Neural progenitor cell (in vitro differentiated cells): ENCODE measurements around the gene SULT1A1. TPM values are rescaled to one million over a fixed set of nuclear protein-coding genes. Genes with fewer than 3 reads are reported as not detected.
"Not testable (repeated sequence)": the region's sequence is repeated elsewhere in the genome, so short reads cannot be mapped to it uniquely, and the experiment has no call there.

Experiments
- DNase-seq: peaks from one replicate; pipeline ENCODE4 v3.0.0-alpha.2; 2016; ENCODE audit warnings: low spot score
- H2AFZ ChIP-seq: fragments of 200-600 bp; sonication (generic); replicated peaks from 2 replicates; pipeline ENCODE4 v1.6.1; 2016; ENCODE audit warnings: antibody characterized with exemption
- H3F3A ChIP-seq: fragments of 200-600 bp; sonication (generic); 2 replicates; pipeline ENCODE4 v1.6.1; 2016; ENCODE audit warnings: antibody characterized with exemption, low read depth
- H3K27ac ChIP-seq: fragments of 200-600 bp; sonication (generic); 2 replicates; pipeline ENCODE4 v1.5.1; 2016; ENCODE audit warnings: mild to moderate bottlenecking
- H3K27me3 ChIP-seq: fragments of 200-600 bp; sonication (generic); 2 replicates; pipeline ENCODE4 v1.6.1; 2016; ENCODE audit warnings: mild to moderate bottlenecking, moderate library complexity
- H3K36me3 ChIP-seq: fragments of 200-600 bp; sonication (generic); 2 replicates; pipeline ENCODE4 v1.5.1; 2016
- H3K4me1 ChIP-seq: fragments of 200-600 bp; sonication (generic); 2 replicates; pipeline ENCODE4 v1.6.1; 2016; ENCODE audit warnings: mixed run types
- H3K4me2 ChIP-seq: fragments of 200-600 bp; sonication (generic); 2 replicates; pipeline ENCODE4 v1.6.1; 2016
- H3K4me3 ChIP-seq: fragments of 200-600 bp; sonication (generic); 2 replicates; pipeline ENCODE4 v1.5.1; 2016
- H3K79me2 ChIP-seq: fragments of 200-600 bp; sonication (generic); 2 replicates; pipeline ENCODE4 v1.6.1; 2016; ENCODE audit warnings: low read depth
- H3K9ac ChIP-seq: fragments of 200-600 bp; sonication (generic); 2 replicates; pipeline ENCODE4 v1.6.1; 2016
- H3K9me3 ChIP-seq: fragments of 200-600 bp; sonication (generic); 2 replicates; pipeline ENCODE4 v1.5.1; 2016; ENCODE audit warnings: low read depth
- H4K20me1 ChIP-seq: fragments of 200-600 bp; sonication (generic); 2 replicates; pipeline ENCODE4 v1.6.1; 2016; ENCODE audit warnings: low read depth
- H3K27ac Mint-ChIP-seq: 3 replicates; pipeline ENCODE4 v1.8.0; 2021; ENCODE audit warnings: mixed read lengths
- H3K27me3 Mint-ChIP-seq: 2 replicates; pipeline ENCODE4 v1.8.0; 2022; ENCODE audit warnings: low read depth, mild to moderate bottlenecking, inconsistent platforms, moderate library complexity, mixed read lengths; ENCODE audit not compliant: insufficient read depth
- H3K36me3 Mint-ChIP-seq: 3 replicates; pipeline ENCODE4 v1.8.0; 2021; ENCODE audit warnings: mixed read lengths
- H3K4me1 Mint-ChIP-seq: 3 replicates; pipeline ENCODE4 v1.8.0; 2021; ENCODE audit warnings: mixed read lengths
- H3K4me3 Mint-ChIP-seq: 3 replicates; pipeline ENCODE4 v1.8.0; 2021; ENCODE audit warnings: mild to moderate bottlenecking, moderate library complexity, mixed read lengths
- H3K9me3 Mint-ChIP-seq: 3 replicates; pipeline ENCODE4 v1.8.0; 2020; ENCODE audit warnings: mixed read lengths
- EZH2 ChIP-seq: fragments of 200-600 bp; sonication (generic); IDR thresholded peaks from 2 replicates; pipeline ENCODE4 v1.6.1; 2017; ENCODE audit warnings: antibody characterized with exemption, mild to moderate bottlenecking, moderate library complexity
- EZH2phosphoT487 ChIP-seq: fragments of 200-600 bp; sonication (generic); IDR thresholded peaks from 2 replicates; pipeline ENCODE4 v1.6.1; 2017; ENCODE audit warnings: antibody characterized with exemption
- total RNA-seq: library from RNA; depleted of rRNA; stranded (reverse); fragments of >200 nt; gene quantifications from 2 replicates; pipeline ENCODE4 v1.2.3, GENCODE V29; 2015; ENCODE audit warnings: low replicate concordance
- TF ChIP-seq, protein P1 (sequence below): fragments of 200-600 bp; sonication (generic); IDR thresholded peaks from 2 replicates; pipeline ENCODE4 v1.5.1; 2017; ENCODE audit warnings: antibody characterized with exemption, mild to moderate bottlenecking

SULT1A1 gene
- total RNA-seq, 1 donor from 2014 or later: 4.2 TPM

DNA sequence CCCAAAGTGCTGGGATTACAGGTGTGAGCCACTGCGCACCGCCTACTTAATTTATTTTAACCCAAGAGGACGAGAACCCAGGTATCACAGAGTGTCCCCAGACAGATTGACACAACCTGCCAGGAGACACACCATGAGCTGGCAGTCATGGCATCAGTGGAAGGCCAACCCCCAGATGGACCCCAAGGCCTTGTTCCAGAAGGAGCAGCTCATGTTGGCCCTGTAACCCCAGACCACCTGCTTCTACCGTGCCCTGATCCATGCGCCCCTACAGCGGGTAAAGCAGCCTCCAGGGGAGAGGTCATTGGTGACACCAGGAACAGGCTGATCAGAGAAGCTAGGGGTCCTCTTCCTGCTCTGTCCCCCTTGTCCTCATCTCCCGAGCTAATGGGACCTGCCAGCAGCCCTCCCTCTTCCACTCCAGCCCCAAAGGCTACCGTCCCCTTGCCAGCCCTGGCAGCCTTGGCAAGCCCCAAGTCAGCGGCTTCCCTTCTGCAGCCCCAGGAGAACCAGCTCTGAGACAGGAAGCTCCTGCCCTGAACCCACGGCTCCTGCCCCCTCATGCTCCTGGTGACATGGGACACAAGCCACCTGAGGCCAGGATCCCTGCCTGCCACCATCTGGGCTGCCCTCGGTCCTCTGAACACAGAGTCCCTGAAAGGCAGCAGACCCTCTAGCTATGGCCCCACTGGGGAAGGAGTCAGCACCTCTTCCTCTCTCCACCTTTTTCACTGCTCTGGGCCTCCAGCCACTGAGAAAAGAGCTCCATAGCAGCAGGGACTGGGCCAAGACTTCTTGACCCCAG, 6.3 kb downstream of the SULT1A1 start:
- H3K4me3 Mint-ChIP-seq: no peak overlapping the region
- no peaks in the 10 kb centered on the region for H3F3A ChIP-seq
- no peak overlapping the region for H2AFZ ChIP-seq
- H3K27ac ChIP-seq: no peak overlapping the region
- H3K9ac ChIP-seq: no peak overlapping the region
- peaks cover 5% of the 10 kb centered on the region for H3K27me3 Mint-ChIP-seq
- no peaks in the 10 kb centered on the region for H3K79me2 ChIP-seq
- H3K9me3 Mint-ChIP-seq: no peaks in the 10 kb centered on the region
- no peak for TF ChIP-seq EZH2
- TF ChIP-seq, protein P1, sequence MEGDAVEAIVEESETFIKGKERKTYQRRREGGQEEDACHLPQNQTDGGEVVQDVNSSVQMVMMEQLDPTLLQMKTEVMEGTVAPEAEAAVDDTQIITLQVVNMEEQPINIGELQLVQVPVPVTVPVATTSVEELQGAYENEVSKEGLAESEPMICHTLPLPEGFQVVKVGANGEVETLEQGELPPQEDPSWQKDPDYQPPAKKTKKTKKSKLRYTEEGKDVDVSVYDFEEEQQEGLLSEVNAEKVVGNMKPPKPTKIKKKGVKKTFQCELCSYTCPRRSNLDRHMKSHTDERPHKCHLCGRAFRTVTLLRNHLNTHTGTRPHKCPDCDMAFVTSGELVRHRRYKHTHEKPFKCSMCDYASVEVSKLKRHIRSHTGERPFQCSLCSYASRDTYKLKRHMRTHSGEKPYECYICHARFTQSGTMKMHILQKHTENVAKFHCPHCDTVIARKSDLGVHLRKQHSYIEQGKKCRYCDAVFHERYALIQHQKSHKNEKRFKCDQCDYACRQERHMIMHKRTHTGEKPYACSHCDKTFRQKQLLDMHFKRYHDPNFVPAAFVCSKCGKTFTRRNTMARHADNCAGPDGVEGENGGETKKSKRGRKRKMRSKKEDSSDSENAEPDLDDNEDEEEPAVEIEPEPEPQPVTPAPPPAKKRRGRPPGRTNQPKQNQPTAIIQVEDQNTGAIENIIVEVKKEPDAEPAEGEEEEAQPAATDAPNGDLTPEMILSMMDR: no peak
- no peak for TF ChIP-seq EZH2phosphoT487
- no peaks in the 10 kb centered on the region for H4K20me1 ChIP-seq
- no peak overlapping the region for H3K4me3 ChIP-seq
- no peaks in the 10 kb centered on the region for H3K4me1 ChIP-seq
- H3K27ac Mint-ChIP-seq: no peak overlapping the region
- no peak overlapping the region for H3K4me2 ChIP-seq
- H3K36me3 Mint-ChIP-seq: no peaks in the 10 kb centered on the region
- H3K4me1 Mint-ChIP-seq: no peaks in the 10 kb centered on the region
- no peaks in the 10 kb centered on the region for H3K9me3 ChIP-seq
- H3K27me3 ChIP-seq: peaks cover 4% of the 10 kb centered on the region
- DNase-seq: no peak
- no peaks in the 10 kb centered on the region for H3K36me3 ChIP-seq

DNA sequence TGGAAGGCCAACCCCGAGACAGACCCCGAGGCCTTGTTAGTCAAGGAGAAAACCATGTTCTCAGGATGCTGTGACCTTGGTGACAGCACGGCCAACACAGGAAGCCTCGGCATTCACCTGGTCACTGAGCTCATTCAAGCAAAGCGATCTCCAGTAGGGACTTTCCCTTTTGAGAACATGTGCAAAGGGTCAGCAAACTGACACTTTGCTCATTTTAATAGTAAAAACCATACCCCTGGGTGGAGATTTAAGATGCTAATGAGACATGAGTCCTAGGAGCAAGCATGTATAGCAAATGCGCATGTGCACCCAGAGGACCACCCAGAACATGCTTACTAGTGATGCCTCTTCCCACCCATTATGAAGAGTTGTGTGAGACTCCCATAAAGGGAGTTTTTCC, 7.3 kb downstream of the SULT1A1 start:
- peaks cover 7% of the 10 kb centered on the region for H3K4me1 Mint-ChIP-seq

DNA sequence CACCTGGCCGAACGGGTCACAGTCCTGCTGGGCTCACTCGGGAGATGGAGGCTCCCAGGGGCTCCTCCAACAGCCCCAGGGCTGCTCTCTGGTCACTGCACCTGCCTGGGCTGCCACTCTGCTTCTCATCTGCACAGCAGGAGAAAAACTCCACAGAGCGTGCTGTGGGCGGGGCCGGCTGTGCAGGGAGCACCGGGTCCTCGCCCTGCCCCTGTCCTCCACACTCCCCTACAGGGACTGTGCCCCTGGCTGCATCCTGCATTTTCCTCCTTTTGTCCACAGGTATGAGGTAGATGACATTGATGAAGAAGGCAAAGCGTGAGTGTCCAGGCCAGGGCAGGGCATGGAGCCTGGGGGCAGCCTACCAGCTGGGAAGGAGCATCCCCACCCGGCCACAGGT, 7.8 kb downstream of the SULT1A1 start:
- H3K27ac Mint-ChIP-seq, H3K9me3 ChIP-seq, H3K36me3 ChIP-seq, H3K4me3 ChIP-seq, H3K4me1 ChIP-seq, H2AFZ ChIP-seq, H3K9ac ChIP-seq, H3K4me3 Mint-ChIP-seq, H3K36me3 Mint-ChIP-seq, H3K9me3 Mint-ChIP-seq, H3K4me2 ChIP-seq, H3K27me3 ChIP-seq, H3F3A ChIP-seq, H4K20me1 ChIP-seq, H3K27ac ChIP-seq, DNase-seq, H3K79me2 ChIP-seq, H3K27me3 Mint-ChIP-seq: not testable (repeated sequence)
- H3K4me1 Mint-ChIP-seq: peaks cover 12% of the 10 kb centered on the region

More for the DNA sequence above, 7.3 kb downstream of the SULT1A1 start:
- Mint-ChIP-seq H3K36me3 (no peaks in the 10 kb centered on the region), H3K27ac (peak overlapping the region; percentile 38), H3K9me3 (no peaks in the 10 kb centered on the region), H3K27me3 (peaks cover 5% of the 10 kb centered on the region), H3K4me3 (no peak overlapping the region)
- no peak overlapping the region for H3K27ac ChIP-seq
- no peak overlapping the region for H3K4me3 ChIP-seq
- H3K36me3 ChIP-seq: no peaks in the 10 kb centered on the region
- no peak for DNase-seq
- H3K4me1 ChIP-seq: peaks cover 3% of the 10 kb centered on the region
- H3K4me2 ChIP-seq: no peak overlapping the region
- TF ChIP-seq EZH2 (no peak), EZH2phosphoT487 (no peak)
- TF ChIP-seq, protein P1: no peak
- no peak overlapping the region for H2AFZ ChIP-seq
- H3K79me2 ChIP-seq: no peaks in the 10 kb centered on the region
- H3K9ac ChIP-seq: no peak overlapping the region
- H4K20me1 ChIP-seq: no peaks in the 10 kb centered on the region
- no peaks in the 10 kb centered on the region for H3K9me3 ChIP-seq
- peaks cover 4% of the 10 kb centered on the region for H3K27me3 ChIP-seq
- H3F3A ChIP-seq: no peaks in the 10 kb centered on the region

DNA sequence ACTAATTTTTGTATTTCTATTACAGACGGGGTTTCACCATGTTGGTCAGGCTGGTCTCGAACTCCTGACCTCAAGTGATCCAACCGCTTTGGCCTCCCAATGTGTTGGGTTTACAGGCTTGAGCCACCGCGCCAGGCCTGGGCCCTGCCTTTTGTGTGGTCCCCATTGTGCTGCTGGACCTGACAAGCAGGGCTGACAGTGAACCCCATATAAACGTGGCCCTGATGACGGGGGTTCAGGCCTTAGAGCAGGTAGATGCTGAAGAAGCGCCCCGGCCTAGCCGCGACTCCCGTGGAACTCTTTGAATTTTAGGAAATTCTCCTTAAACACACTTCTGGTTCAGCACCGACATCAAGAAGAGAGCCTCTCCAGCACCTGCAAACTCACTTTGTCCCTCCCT, 8.3 kb downstream of the SULT1A1 start:
- H3K79me2 ChIP-seq: not testable (repeated sequence)

DNA sequence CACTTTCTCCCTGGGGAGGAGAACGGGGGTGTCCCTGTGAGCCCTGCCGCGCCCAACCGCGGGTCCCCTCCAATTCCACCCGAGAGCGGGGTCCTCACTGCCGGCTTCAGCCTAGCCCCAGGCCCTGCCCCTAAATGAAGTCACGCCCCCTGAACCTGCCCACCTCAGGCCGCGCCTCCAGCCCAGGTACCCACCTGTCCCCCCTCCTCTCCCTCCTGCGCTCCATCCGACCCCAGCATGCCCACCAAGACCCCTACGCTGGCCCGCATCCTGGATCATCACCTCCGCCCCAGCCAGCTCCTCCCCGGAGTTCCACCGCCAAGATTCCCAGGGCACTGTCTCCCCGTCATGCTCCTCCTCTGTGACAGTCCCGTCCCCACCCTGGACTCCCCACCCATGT, 8.9 kb downstream of the SULT1A1 start:
- H3K4me3 ChIP-seq, H3K4me2 ChIP-seq, H3K4me3 Mint-ChIP-seq, H4K20me1 ChIP-seq, H3K79me2 ChIP-seq, H3K36me3 ChIP-seq, H3K27me3 ChIP-seq, DNase-seq, H3K9me3 ChIP-seq, H3K36me3 Mint-ChIP-seq, H3K9me3 Mint-ChIP-seq, H3K9ac ChIP-seq, H3K27ac ChIP-seq, H3K27ac Mint-ChIP-seq, H2AFZ ChIP-seq, H3F3A ChIP-seq: not testable (repeated sequence)
- Mint-ChIP-seq H3K27me3 (peaks cover 13% of the 10 kb centered on the region), H3K4me1 (peaks cover 19% of the 10 kb centered on the region)
- H3K4me1 ChIP-seq: peaks cover 12% of the 10 kb centered on the region

More for the DNA sequence above, 8.3 kb downstream of the SULT1A1 start:
- H3K4me2 ChIP-seq, DNase-seq, H3K9me3 Mint-ChIP-seq, H3K36me3 ChIP-seq, H3F3A ChIP-seq, H3K9me3 ChIP-seq, H2AFZ ChIP-seq, H3K4me3 ChIP-seq, H3K27me3 ChIP-seq, H3K27ac Mint-ChIP-seq, H4K20me1 ChIP-seq, H3K36me3 Mint-ChIP-seq, H3K4me3 Mint-ChIP-seq, H3K27ac ChIP-seq, H3K9ac ChIP-seq: not testable (repeated sequence)
- peaks cover 12% of the 10 kb centered on the region for H3K4me1 ChIP-seq
- Mint-ChIP-seq H3K27me3 (peaks cover 11% of the 10 kb centered on the region), H3K4me1 (peaks cover 16% of the 10 kb centered on the region)

DNA sequence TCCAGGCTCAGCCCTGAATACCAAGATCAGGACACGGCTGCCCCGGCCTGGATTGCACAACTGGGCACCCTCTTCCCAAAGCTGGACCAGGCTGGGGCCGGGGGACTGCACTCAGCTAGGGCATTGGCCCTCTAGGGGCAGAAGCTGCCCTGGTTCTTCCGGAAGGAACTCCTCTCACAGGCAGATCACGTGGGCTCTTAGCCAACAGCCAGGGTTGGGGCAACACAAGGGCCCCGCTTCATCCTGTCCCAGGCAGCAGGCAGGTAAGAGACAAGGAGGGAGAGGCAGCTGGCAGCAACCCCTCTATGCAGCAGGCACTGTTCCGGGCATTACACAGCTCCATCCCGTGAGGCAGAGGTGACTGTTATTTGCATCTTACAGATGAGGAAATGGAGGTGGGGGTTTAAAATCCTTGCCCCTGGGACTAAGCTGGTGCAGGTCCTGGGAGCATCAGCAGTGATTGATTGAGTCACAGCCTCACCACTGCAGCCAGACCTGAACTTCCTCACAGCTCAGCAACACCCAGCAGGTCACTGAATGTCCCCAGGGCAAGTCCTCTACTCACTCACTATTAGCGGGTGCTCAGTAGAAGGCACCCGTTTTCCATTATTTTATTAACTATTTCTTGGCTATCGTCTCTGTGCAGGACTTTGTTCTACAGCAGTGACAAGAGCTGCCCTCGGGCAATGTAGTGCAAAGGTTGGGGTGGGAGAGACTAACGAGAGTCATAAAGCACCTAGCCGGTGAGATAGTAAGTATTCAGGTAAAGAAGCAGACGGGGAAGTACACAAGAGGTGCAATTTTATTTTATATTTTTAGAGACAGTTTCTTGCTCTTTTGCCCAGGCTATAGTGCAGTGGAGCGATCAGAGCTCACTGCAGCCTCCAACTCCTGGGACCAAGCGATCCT, 10.2 kb downstream of the SULT1A1 start:
- H3K9me3 Mint-ChIP-seq, H3K9me3 ChIP-seq, H3K9ac ChIP-seq, H3K27me3 ChIP-seq, H3F3A ChIP-seq, H3K4me3 Mint-ChIP-seq, H3K4me2 ChIP-seq, H3K36me3 ChIP-seq, H3K36me3 Mint-ChIP-seq, H3K27ac Mint-ChIP-seq, H3K79me2 ChIP-seq, H3K4me3 ChIP-seq, H2AFZ ChIP-seq, H4K20me1 ChIP-seq, H3K27ac ChIP-seq, DNase-seq: not testable (repeated sequence)
- peaks cover 19% of the 10 kb centered on the region for H3K4me1 Mint-ChIP-seq
- H3K27me3 Mint-ChIP-seq: peaks cover 13% of the 10 kb centered on the region
- H3K4me1 ChIP-seq: peaks cover 12% of the 10 kb centered on the region
